ENCODE measurements around the gene ELFN2. TPM values are rescaled to one million over a fixed set of nuclear protein-coding genes. Genes with fewer than 3 reads are reported as not detected.
"Not testable (repeated sequence)": the region's sequence is repeated elsewhere in the genome, so short reads cannot be mapped to it uniquely, and the experiment has no call there.

Gene ELFN2
- total and polyA plus RNA-seq, 12 donors, result 0.04 to 3.3 (median 0.32) TPM; not detected in 2

DNA sequence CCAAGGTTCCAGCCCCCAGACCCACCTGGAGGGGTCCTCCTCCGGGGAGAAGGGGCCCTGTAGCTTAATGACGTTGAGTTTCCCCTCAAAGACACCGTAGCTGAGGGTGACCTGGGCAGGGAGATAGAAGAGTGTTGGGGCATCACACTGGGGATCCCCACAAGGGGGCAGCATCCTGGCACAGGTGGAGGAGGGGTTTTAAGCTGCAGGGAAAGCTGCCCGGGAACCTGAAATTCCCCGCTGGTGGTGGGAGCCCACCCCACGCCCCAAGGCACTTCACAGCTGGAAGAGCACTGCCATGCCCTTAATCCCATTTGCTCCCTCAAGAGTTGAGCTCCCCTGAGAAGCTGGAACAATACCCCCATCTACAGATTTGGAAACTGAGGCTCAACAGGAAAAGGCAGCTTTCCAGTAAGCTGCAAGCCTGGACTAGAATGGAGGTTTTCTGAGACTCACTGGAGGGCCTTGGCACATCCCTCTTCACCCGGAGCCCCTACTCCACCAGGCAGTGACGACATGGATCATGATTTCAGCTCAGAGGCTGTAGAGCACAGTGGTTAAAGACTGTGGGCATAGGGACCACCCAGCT lies 45.2 kb upstream of the ELFN2 start:
- peak in 4 of 7 donors; percentile 36 to 60 (median 50) for DNase-seq
- H3K4me1 ChIP-seq (replicated peaks in 1 of 2), result no peaks in the 10 kb centered on the region
- 24 to 32% (median 28%) methylated on average over 5 to 8 of the region's 8 CpGs for WGBS, 4 donors
- H3K9me3 ChIP-seq (replicated peaks in 1 of 3), result no peaks in the 10 kb centered on the region
- intact Hi-C loops (cut with DNase I), result no loop called here
- no peak overlapping the region for H3K27ac ChIP-seq
- no peak overlapping the region for H3K4me3 ChIP-seq
- no peaks in the 10 kb centered on the region for H3K27me3 ChIP-seq
- H3K36me3 ChIP-seq (replicated peaks in 1 of 2), result no peaks in the 10 kb centered on the region
- no peak for TF ChIP-seq POLR2A (IDR thresholded peaks at IDR 0.05)
- TF ChIP-seq, protein P1, sequence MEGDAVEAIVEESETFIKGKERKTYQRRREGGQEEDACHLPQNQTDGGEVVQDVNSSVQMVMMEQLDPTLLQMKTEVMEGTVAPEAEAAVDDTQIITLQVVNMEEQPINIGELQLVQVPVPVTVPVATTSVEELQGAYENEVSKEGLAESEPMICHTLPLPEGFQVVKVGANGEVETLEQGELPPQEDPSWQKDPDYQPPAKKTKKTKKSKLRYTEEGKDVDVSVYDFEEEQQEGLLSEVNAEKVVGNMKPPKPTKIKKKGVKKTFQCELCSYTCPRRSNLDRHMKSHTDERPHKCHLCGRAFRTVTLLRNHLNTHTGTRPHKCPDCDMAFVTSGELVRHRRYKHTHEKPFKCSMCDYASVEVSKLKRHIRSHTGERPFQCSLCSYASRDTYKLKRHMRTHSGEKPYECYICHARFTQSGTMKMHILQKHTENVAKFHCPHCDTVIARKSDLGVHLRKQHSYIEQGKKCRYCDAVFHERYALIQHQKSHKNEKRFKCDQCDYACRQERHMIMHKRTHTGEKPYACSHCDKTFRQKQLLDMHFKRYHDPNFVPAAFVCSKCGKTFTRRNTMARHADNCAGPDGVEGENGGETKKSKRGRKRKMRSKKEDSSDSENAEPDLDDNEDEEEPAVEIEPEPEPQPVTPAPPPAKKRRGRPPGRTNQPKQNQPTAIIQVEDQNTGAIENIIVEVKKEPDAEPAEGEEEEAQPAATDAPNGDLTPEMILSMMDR (IDR thresholded peaks at IDR 0.05), result peak; percentile 28 to 59 (median 50)

DNA sequence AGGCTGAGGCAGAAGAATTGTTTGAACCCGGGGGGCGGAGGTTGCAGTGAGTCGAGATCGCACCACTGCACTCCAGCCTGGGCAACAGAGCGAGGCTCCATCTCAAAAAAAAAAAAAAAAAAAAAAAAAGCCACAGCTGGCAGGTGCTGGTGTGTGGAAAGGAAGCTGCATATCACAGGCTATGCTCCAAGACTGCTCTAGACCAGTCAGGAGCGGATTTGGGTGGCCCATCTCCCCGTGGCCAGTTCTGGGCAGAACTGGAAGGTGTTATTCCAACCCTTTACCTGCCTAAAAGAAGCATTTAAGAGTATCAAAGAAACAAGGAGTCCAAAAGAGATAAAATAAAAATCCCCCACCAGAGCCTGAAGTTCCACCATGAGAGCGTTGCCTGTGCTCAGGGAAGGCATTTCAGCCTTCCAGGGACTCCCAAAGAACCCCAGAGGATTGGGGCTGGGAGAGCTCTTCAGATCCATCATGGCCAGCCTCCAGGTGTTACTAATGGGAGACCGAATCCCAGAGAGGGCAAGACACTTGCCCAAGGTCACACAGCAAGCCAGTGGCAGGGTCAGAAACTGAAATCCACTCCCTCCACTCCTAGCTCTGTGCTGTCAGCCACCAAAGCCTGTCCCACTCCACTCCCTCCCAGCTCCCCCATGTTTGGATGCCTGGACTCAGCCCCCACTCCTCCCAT lies 44.6 kb upstream of the ELFN2 start:
- intact Hi-C loops (cut with DNase I), result no loop called here
- Histone ChIP-seq H3K27me3 (no peaks in the 10 kb centered on the region), H3K9me3 (replicated peaks in 1 of 3) (no peaks in the 10 kb centered on the region), H3K27ac (no peak overlapping the region), H3K36me3 (replicated peaks in 1 of 2) (no peaks in the 10 kb centered on the region), H3K4me1 (replicated peaks in 1 of 2) (no peaks in the 10 kb centered on the region), H3K4me3 (no peak overlapping the region)
- TF ChIP-seq POLR2A (IDR thresholded peaks at IDR 0.05), result no peak
- TF ChIP-seq, protein P1 (IDR thresholded peaks at IDR 0.05), result no peak
- DNase-seq, result no peak
- 74 to 87% (median 76%) methylated on average over 9 of the region's 9 CpGs for WGBS, 4 donors

- 79 to 86% (median 83%) methylated on average over 4 to 5 of the region's 5 CpGs for WGBS, 4 donors
- TF ChIP-seq, protein P1 (IDR thresholded peaks at IDR 0.05), result no peak
- TF ChIP-seq POLR2A (IDR thresholded peaks at IDR 0.05), result no peak
- Histone ChIP-seq H3K27me3 (no peaks in the 10 kb centered on the region), H3K4me1 (replicated peaks in 1 of 2) (no peaks in the 10 kb centered on the region), H3K9me3 (replicated peaks in 1 of 3) (no peaks in the 10 kb centered on the region), H3K27ac (no peak overlapping the region), H3K4me3 (no peak overlapping the region), H3K36me3 (replicated peaks in 1 of 2) (no peaks in the 10 kb centered on the region)
- intact Hi-C loops (cut with DNase I), result no loop called here
- no peak for DNase-seq
Observed at GRCh38 chr22:37470087-37470445, 42.8 kb upstream of the ELFN2 start.

- no peak overlapping the region for H3K27ac ChIP-seq
- 79 to 82% (median 80%) methylated on average over 2 to 8 of the region's 8 CpGs for WGBS, 4 donors
- no peaks in the 10 kb centered on the region for H3K4me1 ChIP-seq (replicated peaks in 1 of 2)
- H3K4me3 ChIP-seq, result no peak overlapping the region
- no peaks in the 10 kb centered on the region for H3K36me3 ChIP-seq (replicated peaks in 1 of 2)
- no peak for TF ChIP-seq POLR2A (IDR thresholded peaks at IDR 0.05)
- TF ChIP-seq, protein P1 (IDR thresholded peaks at IDR 0.05), result no peak
- no peaks in the 10 kb centered on the region for H3K27me3 ChIP-seq
- no peak for DNase-seq
- intact Hi-C loops (cut with DNase I), result no loop called here
- H3K9me3 ChIP-seq (replicated peaks in 1 of 3), result no peaks in the 10 kb centered on the region
Observed at GRCh38 chr22:37469416-37470086, 42.3 kb upstream of the ELFN2 start.

GRCh38 chr22:37468201-37468695 lies 41.0 kb upstream of the ELFN2 start:
- intact Hi-C loops (cut with DNase I); DNase-seq; H3K36me3 ChIP-seq (replicated peaks in 1 of 2); H3K4me1 ChIP-seq (replicated peaks in 1 of 2); H3K9me3 ChIP-seq (replicated peaks in 1 of 3); H3K27ac ChIP-seq; H3K4me3 ChIP-seq; H3K27me3 ChIP-seq: not testable (repeated sequence)
- WGBS, 4 donors, result 85 to 89% (median 86%) methylated on average over 14 of the region's 14 CpGs
